HG02852 (cell line): Measurements from ENCODE around the gene ARHGEF28.
A peak's percentile ranks its signal among the peaks of the same experiment; 100 is the strongest.

ENCODE experiments used
- ATAC-seq: cut with Tn5 transposase; IDR thresholded peaks from one replicate; pipeline ENCODE4 v1.9.1; 2021; ENCODE audit warnings: mild to moderate bottlenecking, moderate library complexity; ENCODE audit not compliant: unreplicated experiment

Gene ARHGEF28

DNA sequence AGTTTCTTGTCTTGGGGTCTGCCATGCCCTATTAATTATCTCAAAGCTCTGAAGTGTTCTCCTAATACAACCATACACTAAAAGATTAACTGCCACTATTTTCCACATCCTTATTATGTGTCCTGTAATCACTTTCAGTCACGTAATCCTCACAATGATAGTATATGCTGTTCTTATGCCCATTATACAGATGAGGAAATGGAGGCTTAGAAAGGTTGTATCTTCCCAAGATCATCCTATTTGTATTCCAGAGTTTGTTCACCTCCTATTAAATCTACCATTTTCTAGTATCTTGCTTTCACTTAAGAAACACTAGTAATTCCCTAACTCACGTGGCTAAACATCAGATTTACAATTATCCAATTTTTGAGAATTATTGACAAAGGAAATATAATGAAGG, 2.9 kb upstream of the ARHGEF28 start:
- no peak for ATAC-seq

DNA sequence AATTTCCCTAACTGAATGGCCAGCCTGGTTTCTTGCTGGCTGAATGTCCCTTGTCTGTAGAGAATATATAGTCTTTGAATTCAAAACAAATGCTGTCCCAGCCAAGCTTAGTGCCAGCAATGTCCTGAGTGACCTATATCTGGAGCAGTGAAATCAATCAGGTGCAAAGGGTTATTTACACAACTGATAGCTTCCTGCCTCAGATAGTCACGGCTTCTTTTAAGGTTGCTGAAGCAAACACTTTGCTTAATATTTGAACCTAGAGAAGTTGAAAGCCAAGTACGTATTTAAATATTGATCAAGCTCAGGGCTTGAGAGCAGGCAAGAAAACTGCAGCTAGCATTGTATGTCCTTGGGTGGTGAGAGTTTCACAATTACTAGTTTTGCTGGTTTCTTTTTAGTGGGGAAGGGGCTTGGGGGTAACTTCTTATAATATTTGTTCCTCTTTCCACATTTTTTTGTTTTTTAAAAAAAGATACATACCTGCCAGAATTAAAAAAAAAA, 2.0 kb upstream of the ARHGEF28 start:
- ATAC-seq, result no peak

DNA sequence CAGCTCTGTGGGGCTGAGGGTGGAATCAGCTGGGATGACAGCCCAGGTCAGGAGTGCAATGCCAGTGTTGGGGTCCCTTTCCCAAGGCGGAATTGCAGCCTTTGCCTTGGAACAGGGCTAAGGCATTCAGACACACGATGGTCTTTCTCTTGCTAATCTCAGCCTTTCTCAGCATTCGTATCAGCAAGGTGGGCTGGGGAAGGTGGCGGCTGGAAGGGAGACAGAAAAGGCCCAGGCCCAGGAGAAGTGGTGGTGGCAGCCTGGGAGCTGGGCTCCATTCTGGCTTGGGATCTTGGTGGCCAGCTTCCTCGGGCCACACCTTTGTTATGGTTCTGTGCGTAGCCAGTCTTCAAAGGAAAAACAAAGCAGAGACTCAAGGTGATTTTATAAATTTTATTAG, 1.1 kb upstream of the ARHGEF28 start:
- ATAC-seq, result no peak

DNA sequence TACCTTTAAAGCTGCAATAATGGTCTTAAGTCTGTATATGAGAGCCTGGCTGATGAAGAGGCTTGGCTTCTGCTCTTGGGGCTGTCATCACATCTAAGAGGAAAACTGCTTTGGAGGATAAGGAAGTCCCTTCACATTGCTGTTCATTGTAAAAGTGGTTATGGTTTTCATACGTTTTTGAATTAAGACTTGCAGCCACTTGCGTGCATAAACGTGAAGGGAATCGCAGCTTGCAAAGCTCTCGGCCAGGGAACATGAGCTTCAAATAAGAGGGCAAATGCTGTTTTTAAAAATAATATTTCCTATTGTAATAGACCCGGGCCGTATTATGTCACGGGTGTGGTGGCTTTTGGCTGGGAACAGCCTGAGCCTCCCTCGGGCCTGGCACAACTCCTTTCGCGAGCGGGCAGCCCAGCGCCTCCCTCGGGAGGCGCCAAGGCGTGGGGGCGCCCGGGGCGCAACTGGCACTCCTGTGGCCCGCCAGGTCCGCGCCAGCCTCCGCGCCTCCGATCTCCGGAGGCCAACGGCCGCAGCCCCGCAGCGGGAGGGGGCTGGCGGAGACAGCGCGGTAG, 538 bp upstream of the ARHGEF28 start:
- no peak for ATAC-seq

DNA sequence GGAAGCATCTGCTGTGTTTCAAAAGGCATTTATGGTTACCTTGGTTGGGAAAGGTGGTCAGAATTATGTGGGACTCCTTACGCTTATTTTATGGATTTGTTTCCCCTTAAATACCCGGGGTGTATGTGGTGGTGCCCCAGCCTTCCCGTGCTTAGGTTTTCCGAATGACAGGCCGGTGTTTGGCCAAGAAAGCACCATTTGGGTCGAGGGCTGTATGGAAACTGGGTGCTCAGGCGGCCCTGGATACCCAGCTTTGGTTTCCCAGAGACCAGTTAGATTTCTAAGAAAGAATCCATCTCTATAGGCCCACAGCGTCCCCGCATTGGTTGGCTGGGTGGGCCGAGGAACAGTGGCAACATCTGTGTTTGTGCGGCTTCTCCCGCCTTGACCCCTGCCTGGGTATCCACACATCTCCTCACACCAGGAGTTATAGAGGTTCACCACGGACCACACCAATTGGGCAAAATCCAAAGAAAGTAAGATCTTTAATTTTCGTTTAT, 868 bp downstream of the ARHGEF28 start:
- no peak for ATAC-seq

DNA sequence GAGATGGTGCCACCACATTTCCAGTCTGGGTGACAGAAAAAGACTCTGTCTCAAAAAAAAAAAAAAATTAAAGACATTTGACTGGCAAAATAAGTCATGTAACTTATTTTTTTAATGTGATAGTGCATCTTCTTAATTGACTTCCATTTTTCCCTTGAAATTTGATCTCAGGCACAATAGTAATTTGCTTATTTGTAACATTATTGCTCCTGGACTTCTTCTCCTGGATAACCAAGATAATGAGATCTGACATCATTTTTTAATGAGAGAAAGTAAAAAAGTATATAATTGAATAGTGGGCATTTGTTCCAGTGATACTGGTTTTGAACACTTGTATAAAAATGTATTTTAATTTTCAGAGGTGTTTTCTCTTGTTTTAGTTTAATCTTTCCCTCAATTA, 3.5 kb downstream of the ARHGEF28 start:
- no peak for ATAC-seq

DNA sequence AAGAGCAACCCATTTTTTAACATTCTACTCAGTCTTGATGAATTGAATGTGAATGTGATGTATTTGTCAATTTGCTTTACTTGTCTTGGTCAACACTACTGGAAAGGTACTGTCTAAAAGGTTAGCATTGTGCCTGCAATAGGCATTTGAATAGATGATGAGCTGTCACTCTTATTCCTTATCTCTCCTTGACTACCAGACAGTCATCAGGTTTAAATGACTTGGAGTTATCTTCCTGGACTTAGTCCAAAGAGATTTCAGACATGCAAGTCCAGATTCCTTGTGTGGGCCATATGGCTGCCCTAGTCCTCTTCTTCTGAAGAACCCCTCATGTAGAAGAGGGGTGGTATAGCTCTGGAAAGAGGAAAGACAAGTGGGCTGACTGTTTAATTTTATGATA, 4.8 kb downstream of the ARHGEF28 start:
- ATAC-seq, result no peak

DNA sequence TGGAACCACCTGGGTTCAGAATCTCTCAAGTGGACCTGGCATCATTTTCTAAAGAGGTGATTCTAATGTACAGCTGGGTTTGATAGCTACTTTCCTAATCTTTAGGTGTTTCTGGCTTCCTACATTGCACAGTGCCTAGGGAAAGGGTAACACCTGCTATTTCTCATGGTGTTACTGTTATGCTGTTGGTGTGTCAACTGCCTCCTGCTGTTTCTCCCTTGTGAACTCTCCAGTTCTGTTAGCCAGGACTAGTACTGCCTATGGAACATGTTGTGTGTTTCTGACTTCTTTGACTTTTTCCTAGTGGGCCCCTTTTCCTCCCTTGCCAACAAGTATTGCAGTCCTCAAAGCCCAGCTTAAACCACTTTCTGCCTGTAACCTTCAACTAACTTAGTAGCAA, 5.5 kb downstream of the ARHGEF28 start:
- no peak for ATAC-seq

DNA sequence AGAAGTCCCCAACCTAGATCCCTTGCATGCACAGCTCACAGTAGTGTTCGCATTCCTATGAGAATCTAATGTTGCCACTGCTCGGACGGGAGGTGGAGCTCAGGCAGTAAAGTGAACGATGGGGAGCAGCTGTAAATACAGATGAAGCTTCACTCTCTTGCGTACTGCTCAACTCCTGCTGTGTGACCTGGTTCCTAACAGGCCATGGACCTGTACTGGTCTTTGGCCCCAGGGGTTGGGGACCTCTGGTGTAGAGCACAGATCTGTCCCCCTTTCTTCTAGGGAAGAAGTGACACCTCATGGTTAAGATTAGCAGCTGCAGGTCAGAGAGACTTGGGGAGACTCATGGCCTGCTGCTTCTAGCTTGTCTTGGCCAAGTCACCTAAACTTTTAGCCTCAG, 7.1 kb downstream of the ARHGEF28 start:
- ATAC-seq, result no peak

DNA sequence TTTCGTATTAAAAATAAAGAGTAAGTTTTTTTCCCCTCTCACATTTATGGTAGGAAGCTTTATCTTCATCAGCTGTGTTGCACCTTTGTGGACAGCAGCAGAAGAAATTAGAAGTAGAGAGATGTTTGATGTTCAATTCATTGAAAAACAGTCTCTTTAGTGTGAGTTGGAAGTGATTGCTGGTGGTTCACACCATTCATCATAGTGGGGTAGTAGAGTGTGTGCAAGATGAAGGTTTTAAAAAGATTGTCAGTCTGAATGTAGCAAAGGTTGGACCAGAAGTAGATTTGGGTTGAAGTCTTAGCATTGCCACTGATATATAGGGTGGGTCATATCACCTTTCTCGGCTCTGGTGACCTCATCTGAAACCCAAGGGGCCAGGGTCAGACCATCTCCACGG, 10.4 kb downstream of the ARHGEF28 start:
- no peak for ATAC-seq

DNA sequence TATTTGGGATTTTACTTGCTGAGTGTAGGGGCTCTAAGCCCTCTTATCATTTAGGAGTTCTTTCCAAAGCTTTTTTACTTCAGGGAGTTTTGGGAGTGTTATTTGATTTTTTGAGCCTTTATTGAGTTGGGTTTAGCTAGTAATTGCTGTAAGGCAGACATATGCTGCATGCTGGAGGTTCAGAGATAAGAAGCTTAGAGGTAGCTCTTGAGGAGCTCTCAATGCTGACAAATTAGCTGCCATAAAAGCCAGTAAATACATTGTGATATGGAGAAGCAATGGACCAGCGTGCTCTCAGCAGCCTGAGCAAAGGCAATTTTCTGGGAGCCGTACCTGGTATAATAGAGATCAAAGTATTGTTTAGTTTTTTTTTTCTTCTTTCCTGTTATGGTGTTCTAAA, 11.6 kb downstream of the ARHGEF28 start:
- no peak for ATAC-seq

DNA sequence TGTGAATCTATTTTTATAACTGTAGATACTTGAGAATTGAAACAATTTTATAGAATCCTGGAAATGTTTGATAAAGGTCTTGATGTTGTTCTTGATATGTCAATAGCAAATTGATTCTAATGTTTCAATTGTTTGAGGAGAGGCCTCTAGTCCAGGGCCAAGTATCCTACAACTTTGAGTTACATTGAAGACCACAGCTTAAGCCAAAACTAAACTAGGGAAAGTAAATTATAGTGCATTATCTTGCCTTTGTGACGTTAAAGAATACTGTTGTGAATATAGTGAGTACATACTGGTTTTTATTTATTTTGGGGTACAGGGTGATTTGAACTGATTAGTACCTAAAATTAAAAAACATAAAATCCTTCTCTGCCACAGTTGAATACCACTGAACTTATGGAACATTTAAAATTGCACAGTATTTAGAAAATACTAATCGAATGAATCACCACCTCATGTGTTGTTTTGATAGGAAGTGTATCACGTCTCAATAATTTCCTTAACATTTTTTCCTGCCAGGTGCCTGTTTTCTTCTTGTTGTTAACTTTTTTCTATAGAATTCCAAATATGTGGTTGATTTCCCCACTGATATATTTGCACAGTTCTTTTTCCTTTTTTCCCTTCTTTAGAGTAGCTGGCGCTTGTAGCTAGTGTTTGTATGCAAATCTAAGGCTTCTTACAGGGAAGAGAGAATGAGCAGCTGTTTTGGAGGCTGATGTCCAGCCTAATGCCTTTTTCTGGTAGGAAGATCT, 12.5 kb downstream of the ARHGEF28 start:
- no peak for ATAC-seq

DNA sequence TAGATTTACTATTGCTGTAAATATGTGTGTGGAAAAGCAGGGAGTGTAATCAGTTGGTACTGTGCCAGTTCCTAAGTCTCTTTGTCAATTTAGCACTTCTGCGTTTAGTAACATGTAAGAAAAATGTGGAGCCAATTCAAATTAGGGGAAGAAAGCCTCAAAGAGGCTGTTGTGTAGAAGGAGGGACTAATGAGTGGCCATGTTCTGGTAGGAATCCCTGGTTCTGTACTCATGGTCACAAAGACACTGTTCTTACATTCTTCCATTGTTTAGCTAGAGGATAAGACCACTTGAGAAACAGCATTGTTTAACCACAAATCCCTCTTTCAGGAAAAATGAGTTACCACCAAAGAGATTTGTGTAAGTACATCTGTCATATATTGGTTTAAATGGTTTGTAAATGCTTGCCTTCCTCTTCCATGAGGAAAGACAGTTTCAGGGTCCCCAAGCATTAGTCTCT, 14.9 kb downstream of the ARHGEF28 start:
- no peak for ATAC-seq

DNA sequence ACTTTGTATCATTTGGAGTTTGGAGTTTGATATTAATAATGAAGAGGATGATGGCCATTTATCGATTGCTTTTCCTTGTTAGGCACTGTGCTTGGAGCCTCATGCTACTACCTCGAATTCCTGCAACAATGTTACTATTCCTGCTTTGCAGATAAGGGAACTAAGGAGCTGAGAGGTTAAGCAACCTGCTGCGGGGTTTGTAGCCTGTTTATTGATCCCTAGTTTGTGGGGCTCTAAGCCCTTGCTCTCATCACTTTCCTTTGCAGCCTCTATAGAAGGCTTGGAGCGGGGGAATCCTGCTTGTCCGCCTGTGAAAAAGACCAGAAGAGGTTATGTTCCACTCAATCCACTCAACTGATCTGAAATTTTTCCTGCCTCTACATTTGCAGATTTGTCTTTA, 15.8 kb downstream of the ARHGEF28 start:
- no peak for ATAC-seq

DNA sequence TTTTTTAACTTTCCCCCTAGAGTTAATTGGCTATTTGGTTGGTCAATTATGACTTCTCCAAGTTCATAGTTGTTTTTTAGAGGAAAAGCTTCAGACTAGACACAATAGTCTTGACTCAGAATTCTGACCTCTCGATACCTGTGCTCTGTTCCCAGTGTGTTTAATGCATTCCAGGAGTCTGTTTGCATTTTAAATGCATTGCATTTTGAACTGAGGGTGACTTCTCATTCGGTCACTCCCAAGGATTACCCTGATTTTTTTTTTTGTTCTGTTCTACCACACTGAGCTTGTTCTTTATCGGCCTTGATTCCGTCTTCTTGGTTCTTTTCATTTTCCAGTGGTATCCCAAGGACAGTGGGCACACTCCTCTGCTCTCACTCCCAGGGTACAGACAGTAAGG, 16.3 kb downstream of the ARHGEF28 start:
- no peak for ATAC-seq

DNA sequence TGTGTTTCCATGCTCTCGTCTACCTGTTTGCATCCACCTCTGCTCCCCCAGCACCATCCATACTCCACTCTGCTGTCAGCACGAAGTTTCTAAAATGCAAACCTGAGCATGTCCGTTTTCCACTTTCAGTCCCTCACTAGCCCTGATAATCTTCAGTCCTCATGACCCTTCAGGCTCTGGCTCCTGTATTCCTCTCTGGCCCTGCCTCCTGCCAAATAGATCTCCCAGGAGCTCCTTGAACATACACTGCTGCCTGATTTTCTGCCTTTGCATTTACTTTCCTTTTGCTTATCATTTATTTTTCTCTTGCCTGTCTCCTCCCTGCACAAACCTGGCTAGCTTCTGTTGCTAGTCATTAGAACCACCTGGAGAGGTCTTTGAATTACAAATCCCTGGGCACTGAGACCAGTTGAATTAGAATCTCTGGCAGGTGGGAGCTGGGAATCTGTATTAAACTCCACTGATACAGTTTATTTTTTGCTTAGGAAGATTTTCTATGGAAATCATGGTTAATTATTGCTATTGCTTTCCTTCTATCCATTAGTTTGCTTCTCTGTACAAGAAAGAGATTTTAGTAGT, 18.5 kb downstream of the ARHGEF28 start:
- no peak for ATAC-seq

DNA sequence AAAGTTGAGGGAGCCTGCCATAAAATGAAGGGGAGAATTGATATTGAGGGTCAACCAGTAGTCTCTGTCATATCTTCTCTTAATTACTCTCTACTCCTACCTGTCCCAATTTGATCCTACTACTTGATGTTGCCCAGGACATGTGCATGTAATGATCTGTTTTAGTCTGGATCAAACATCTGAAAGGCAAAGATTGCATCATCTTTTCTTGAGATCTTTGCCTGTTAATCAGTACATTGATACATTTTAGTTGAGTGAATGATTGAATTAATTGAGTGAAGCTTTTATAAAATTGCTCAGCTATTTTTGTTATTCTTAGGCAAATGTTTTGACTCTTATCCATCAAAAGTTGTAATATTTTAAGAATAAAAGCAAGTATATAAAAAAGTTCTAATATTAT, 21.7 kb downstream of the ARHGEF28 start:
- no peak for ATAC-seq

DNA sequence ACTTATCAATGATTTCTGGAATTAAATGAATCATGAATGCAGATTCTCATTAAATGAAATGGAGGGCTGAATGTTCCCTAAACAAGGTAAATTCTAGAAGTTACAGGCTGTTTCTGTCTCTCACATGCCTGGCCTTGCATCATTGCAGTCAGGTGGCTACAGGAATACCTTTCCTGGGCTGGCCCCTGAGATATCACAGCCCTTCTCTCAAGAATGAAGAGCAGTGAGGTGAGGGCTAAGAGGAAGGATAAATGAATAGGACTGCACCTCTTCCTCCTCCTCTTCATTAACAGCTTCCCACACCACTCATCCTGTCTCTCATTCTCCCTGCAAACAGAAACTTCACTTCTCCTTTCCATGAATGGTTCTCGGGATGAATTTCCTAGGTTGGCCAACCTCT, 22.5 kb downstream of the ARHGEF28 start:
- no peak for ATAC-seq

DNA sequence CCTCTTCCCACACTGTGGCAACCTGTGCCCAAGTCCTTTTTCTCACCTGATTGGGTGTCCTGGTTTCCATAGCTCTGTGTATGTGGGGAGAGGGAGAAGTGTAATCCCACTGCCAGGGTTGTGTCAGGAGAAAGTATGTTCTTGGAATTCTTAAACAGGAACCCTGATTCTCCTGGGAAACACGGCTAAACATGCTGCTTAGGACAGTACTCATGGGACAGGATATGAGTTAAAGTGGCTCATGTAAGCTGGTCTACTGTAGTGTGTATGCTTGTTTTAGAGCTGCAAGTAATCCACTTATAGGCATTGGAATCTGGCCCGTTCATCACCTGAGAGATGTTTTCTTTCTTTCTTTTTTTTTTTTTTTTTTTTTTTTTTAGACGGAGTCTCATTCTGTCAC, 23.9 kb downstream of the ARHGEF28 start:
- ATAC-seq, result no peak

DNA sequence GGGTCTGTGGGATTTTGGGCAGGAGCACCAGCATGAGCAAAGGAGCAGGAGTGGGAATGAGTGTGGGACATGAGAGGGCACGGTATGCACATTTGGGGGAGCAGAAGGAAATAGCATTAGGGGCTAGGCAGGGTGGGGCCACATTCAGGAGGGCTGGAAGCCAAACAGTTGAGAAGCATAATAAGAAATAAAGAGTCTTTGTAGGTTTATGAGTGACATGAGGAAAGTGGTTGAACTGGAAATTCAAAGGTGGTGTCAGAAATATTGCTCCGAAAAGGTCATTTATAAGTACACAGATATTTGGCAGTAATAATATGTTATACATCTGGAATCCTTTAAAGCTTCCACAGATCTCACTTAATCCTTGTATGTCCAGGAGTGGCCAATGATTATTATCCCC, 26.4 kb downstream of the ARHGEF28 start:
- no peak for ATAC-seq

DNA sequence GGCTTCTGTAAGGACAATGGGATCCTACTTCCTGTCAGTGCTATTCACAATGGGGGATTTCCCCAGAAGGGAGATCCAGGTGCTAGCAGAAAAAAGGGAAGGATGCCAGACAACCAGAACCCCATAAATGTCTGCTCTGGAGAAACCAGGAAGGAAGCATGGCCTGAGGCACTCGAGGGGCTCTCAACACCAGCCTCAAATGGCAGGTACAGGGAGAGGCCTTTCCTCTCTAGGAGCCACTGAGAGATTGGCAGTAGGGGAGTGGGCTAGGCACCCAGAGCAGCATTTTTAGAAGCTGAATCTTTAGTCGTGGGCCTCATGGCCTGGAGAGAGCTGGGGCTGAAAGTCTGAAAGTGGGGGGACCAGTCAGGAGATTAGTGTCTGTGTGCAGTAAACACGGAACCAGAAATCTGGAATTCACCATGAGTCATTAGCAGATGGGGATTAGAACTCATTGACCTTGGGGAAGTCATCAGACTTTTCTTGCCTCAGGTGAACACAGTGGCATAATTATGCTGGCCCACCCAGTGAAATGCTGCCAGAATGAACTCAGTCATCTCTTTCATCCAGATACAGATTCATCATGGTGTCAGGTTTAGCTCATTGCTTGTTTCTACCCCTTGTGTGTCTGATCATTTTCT, 28.3 kb downstream of the ARHGEF28 start:
- peak; percentile 72 for ATAC-seq
